Mesendoderm (in vitro differentiated cells): ENCODE results near the gene SYNE4.
"Not testable (repeated sequence)": the region's sequence is repeated elsewhere in the genome, so short reads cannot be mapped to it uniquely, and the experiment has no call there.

ENCODE experiments used
- DNase-seq: peaks from one replicate; pipeline ENCODE4 v3.0.0; 2013
- H2AK5ac ChIP-seq: 2 replicates; pipeline ENCODE4 v1.6.1; 2013; ENCODE audit warnings: low read length, inconsistent platforms
- H2BK120ac ChIP-seq: 2 replicates; pipeline ENCODE4 v1.6.1; 2013; ENCODE audit warnings: low read depth, mild to moderate bottlenecking, low read length, moderate library complexity, mixed read lengths
- H2BK15ac ChIP-seq: replicated peaks from 2 replicates; pipeline ENCODE4 v1.6.1; 2013; ENCODE audit warnings: low read depth, mild to moderate bottlenecking, moderate library complexity
- H2BK5ac ChIP-seq: 2 replicates; pipeline ENCODE4 v1.6.1; 2013; ENCODE audit warnings: low read length, inconsistent platforms
- H3K18ac ChIP-seq: 2 replicates; pipeline ENCODE4 v1.6.1; 2013; ENCODE audit warnings: mild to moderate bottlenecking, low read length, mixed read lengths
- H3K23ac ChIP-seq: one replicate; pipeline ENCODE4 v1.6.1; 2013; ENCODE audit warnings: low read length
- H3K27ac ChIP-seq: 2 replicates; pipeline ENCODE4 v1.5.1; 2013; ENCODE audit warnings: low read depth, mild to moderate bottlenecking, inconsistent platforms, low read length, moderate library complexity
- H3K27me3 ChIP-seq: 2 replicates; pipeline ENCODE4 v1.6.1; 2013; ENCODE audit warnings: low read length, control low read depth, mild to moderate bottlenecking, inconsistent platforms; ENCODE audit not compliant: insufficient read depth, poor library complexity
- H3K36me3 ChIP-seq: 2 replicates; pipeline ENCODE4 v1.6.1; 2013; ENCODE audit warnings: low read length, inconsistent platforms; ENCODE audit not compliant: control insufficient read depth, insufficient read depth
- H3K4ac ChIP-seq: one replicate; pipeline ENCODE4 v1.6.1; 2013; ENCODE audit warnings: low read depth, mild to moderate bottlenecking, low read length, moderate library complexity
- H3K4me1 ChIP-seq: 2 replicates; pipeline ENCODE4 v1.6.1; 2013; ENCODE audit warnings: low read depth, low read length, inconsistent platforms; ENCODE audit not compliant: control insufficient read depth
- H3K4me2 ChIP-seq: 2 replicates; pipeline ENCODE4 v1.6.1; 2013; ENCODE audit warnings: low read length
- H3K4me3 ChIP-seq: 2 replicates; pipeline ENCODE4 v1.5.1; 2013; ENCODE audit warnings: mild to moderate bottlenecking, low read length
- H3K56ac ChIP-seq: one replicate; pipeline ENCODE4 v1.6.1; 2013; ENCODE audit warnings: low read length
- H3K79me1 ChIP-seq: 2 replicates; pipeline ENCODE4 v1.6.1; 2013; ENCODE audit warnings: low read length, inconsistent platforms
- H3K79me2 ChIP-seq: 2 replicates; pipeline ENCODE4 v1.6.1; 2013; ENCODE audit warnings: mild to moderate bottlenecking, low read length; ENCODE audit not compliant: control insufficient read depth, insufficient read depth
- H3K9ac ChIP-seq: 2 replicates; pipeline ENCODE4 v1.6.1; 2013; ENCODE audit warnings: low read length, inconsistent platforms
- H4K5ac ChIP-seq: one replicate; pipeline ENCODE4 v1.6.1; 2013; ENCODE audit warnings: low read length
- H4K8ac ChIP-seq: one replicate; pipeline ENCODE4 v1.6.1; 2013; ENCODE audit warnings: low read depth, mild to moderate bottlenecking, control low read depth, low read length, moderate library complexity
- WGBS: extraction: QIAGEN DNeasy Blood & Tissue Kit; methylation state at CpG from one replicate; pipeline ENCODE4 v1.1.7; 2013; ENCODE audit warnings: low lambda C conversion rate, missing lambda C conversion rate; ENCODE audit not compliant: insufficient coverage; ENCODE audit errors: extremely low coverage; 5-methylcytosine and 5-hydroxymethylcytosine counted together

The SYNE4 gene

GRCh38 chr19:35988824-35989223 is 19.8 kb downstream of the SYNE4 start:
- no peak overlapping the region for H2BK15ac ChIP-seq
- no peak overlapping the region for H3K4me3 ChIP-seq
- no peaks in the 10 kb centered on the region for H3K27me3 ChIP-seq
- H2AK5ac ChIP-seq = no peak overlapping the region
- no peak overlapping the region for H3K23ac ChIP-seq
- no peak overlapping the region for H2BK120ac ChIP-seq
- no peak overlapping the region for H3K56ac ChIP-seq
- H4K8ac ChIP-seq = no peak overlapping the region
- no peaks in the 10 kb centered on the region for H3K4me1 ChIP-seq
- DNase-seq = no peak
- no peak overlapping the region for H3K4ac ChIP-seq
- H3K27ac ChIP-seq = no peak overlapping the region
- H4K5ac ChIP-seq = no peak overlapping the region
- no peaks in the 10 kb centered on the region for H3K79me2 ChIP-seq
- no peak overlapping the region for H2BK5ac ChIP-seq
- no peak overlapping the region for H3K9ac ChIP-seq
- no peaks in the 10 kb centered on the region for H3K36me3 ChIP-seq
- no peak overlapping the region for H3K18ac ChIP-seq
- no CpG with 5 or more reads among the region's 3 CpGs for WGBS
- H3K4me2 ChIP-seq = no peak overlapping the region
- no peaks in the 10 kb centered on the region for H3K79me1 ChIP-seq

DNA sequence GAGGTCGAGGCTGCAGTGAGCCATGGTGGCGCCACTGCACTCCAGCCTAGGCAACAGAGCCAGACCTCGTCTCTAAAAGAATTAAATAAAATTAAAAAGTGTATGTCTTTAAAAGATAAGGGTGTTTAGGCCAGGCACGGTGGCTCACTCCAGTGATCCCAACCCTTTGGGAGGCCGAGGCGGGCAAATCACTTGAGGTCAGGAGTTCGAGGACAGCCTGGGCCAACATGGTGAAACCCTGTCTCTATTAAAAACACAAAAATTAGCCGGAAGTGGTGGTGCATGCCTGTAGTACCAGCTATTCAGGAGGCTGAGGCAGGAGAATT is 21.1 kb downstream of the SYNE4 start:
- H2BK5ac ChIP-seq = no peak overlapping the region
- H3K23ac ChIP-seq = no peak overlapping the region
- no peak overlapping the region for H3K27ac ChIP-seq
- H2BK15ac ChIP-seq = no peak overlapping the region
- H3K79me2 ChIP-seq = no peaks in the 10 kb centered on the region
- H3K4ac ChIP-seq = no peak overlapping the region
- no peak overlapping the region for H3K4me2 ChIP-seq
- WGBS = no CpG with 5 or more reads among the region's 8 CpGs
- no peak overlapping the region for H3K4me3 ChIP-seq
- no peak overlapping the region for H2AK5ac ChIP-seq
- no peak overlapping the region for H3K56ac ChIP-seq
- DNase-seq = no peak
- no peaks in the 10 kb centered on the region for H3K79me1 ChIP-seq
- no peaks in the 10 kb centered on the region for H3K4me1 ChIP-seq
- no peaks in the 10 kb centered on the region for H3K27me3 ChIP-seq
- no peak overlapping the region for H4K5ac ChIP-seq
- no peak overlapping the region for H2BK120ac ChIP-seq
- no peak overlapping the region for H3K18ac ChIP-seq
- H3K9ac ChIP-seq = no peak overlapping the region
- no peak overlapping the region for H4K8ac ChIP-seq
- H3K36me3 ChIP-seq = no peaks in the 10 kb centered on the region

DNA sequence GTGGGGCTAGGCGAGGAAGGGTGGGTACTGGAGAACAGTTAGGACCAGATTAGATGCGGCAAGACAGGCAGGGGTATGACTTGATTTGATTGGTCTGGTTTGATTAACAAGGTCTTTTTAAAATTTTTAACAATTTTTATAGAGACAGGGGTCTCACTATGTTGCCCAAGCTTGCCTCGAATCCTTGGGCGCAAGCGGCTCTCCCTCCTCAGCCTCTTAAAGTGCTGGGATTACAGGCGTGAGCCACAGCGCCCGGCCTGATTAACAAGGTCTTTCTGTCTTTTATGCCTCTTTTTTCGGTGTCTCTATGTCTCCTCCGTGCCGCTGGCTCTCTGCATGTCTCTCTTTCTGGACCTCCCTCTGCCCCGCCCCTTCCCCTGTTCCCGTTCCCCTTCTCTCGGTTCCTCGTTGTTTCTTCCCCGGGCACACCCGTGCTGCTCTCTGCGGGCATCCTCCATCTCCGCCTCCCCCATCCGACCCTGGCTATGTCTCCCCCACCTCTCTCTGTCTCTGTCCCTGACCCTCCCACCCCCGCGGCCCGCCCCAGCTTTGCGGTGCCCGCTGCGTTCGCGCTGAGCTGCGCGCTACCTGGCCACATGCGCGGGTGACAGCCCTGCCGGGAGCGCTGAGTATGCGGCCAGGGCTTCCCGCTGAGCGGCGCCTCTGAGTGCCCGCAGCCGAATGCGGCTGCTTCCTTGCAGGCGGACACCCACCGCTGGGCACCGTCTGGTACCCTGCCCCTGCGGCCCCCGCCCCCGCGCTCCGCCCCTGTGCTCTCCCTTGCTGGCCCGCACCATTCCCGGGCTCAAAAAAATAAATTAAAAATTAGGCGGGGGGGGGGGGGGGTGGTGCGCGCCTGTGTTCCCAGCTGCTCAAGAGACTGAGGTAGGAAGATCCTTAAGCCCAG is 21.7 kb downstream of the SYNE4 start:
- no peaks in the 10 kb centered on the region for H3K27me3 ChIP-seq
- no peak overlapping the region for H4K8ac ChIP-seq
- H3K4me3 ChIP-seq = no peak overlapping the region
- no peak overlapping the region for H3K27ac ChIP-seq
- H3K79me2 ChIP-seq = no peaks in the 10 kb centered on the region
- H3K56ac ChIP-seq = peak overlapping the region; percentile 47
- H2BK15ac ChIP-seq = no peak overlapping the region
- no peaks in the 10 kb centered on the region for H3K4me1 ChIP-seq
- H3K9ac ChIP-seq = no peak overlapping the region
- no peak overlapping the region for H2BK120ac ChIP-seq
- peak overlapping the region; percentile 21 for H3K4me2 ChIP-seq
- no peaks in the 10 kb centered on the region for H3K36me3 ChIP-seq
- no peak overlapping the region for H3K23ac ChIP-seq
- H3K4ac ChIP-seq = no peak overlapping the region
- H2BK5ac ChIP-seq = no peak overlapping the region
- DNase-seq = peak; percentile 59
- H3K79me1 ChIP-seq = no peaks in the 10 kb centered on the region
- H4K5ac ChIP-seq = no peak overlapping the region
- H2AK5ac ChIP-seq = no peak overlapping the region
- no peak overlapping the region for H3K18ac ChIP-seq
- no CpG with 5 or more reads among the region's 54 CpGs for WGBS

- no peak overlapping the region for H3K4me3 ChIP-seq
- no CpG with 5 or more reads among the region's 5 CpGs for WGBS
- H3K9ac ChIP-seq = no peak overlapping the region
These were observed 22.5 kb downstream of the SYNE4 start for GRCh38 chr19:35986111-35986510.

DNA sequence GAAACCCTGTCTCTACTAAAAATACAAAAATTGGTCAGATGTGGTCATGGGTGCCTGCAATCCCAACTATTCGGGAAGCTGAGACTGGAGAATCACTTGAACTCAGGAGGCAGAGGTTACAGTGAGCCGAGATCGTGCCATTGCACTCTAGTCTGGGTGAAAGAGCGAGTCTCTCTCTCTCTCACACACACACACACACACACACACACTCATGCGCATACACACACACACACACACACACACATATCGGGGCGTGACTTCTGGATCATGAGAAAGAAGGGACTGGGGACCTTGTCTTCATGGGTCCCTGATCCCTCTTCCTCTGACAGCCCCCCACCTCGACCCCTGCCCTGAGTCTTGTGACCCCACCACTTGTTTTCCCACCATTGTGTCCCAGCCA is 25.4 kb downstream of the SYNE4 start:
- no peaks in the 10 kb centered on the region for H3K27me3 ChIP-seq
- DNase-seq = no peak

More at GRCh38 chr19:35986111-35986510, 22.5 kb downstream of the SYNE4 start:
- no peak overlapping the region for H3K56ac ChIP-seq
- no peak overlapping the region for H3K4me2 ChIP-seq
- H3K4me1 ChIP-seq = no peaks in the 10 kb centered on the region
- no peak overlapping the region for H2BK120ac ChIP-seq
- H2BK5ac ChIP-seq = no peak overlapping the region
- H4K5ac ChIP-seq = no peak overlapping the region
- H2BK15ac ChIP-seq = no peak overlapping the region
- H3K79me2 ChIP-seq = no peaks in the 10 kb centered on the region
- H3K79me1 ChIP-seq = no peaks in the 10 kb centered on the region
- no peak overlapping the region for H3K27ac ChIP-seq
- H3K23ac ChIP-seq = no peak overlapping the region
- no peaks in the 10 kb centered on the region for H3K27me3 ChIP-seq
- H3K4ac ChIP-seq = no peak overlapping the region
- no peak overlapping the region for H4K8ac ChIP-seq
- H3K36me3 ChIP-seq = no peaks in the 10 kb centered on the region
- no peak overlapping the region for H2AK5ac ChIP-seq
- no peak for DNase-seq
- H3K18ac ChIP-seq = no peak overlapping the region

DNA sequence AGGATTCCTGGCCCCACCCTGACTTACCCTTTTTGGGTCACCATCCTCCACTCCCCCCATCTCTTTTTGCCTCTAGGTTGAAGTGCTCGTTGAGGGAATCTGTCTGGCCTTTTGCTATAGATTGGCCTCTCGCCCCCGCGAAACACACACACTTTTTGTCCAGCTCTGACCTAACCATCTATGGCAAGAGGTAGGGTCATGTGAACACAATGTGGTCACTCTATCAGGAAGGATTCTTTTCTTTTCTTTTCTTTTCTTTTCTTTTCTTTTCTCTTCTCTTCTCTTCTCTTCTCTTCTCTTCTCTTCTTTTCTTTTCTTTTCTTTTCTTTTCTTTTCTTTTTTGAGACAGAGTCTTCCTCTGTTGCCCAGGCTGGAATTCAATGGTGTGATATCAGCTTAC is 27.6 kb downstream of the SYNE4 start:
- H3K27me3 ChIP-seq, H3K9ac ChIP-seq: not testable (repeated sequence)

More for the DNA sequence above, 25.4 kb downstream of the SYNE4 start:
- Histone ChIP-seq H2BK120ac (no peak overlapping the region), H3K79me2 (no peaks in the 10 kb centered on the region), H2AK5ac (no peak overlapping the region), H3K23ac (no peak overlapping the region), H3K79me1 (no peaks in the 10 kb centered on the region), H4K5ac (no peak overlapping the region), H3K4ac (no peak overlapping the region), H3K18ac (no peak overlapping the region), H3K36me3 (no peaks in the 10 kb centered on the region), H4K8ac (no peak overlapping the region), H3K4me1 (no peaks in the 10 kb centered on the region), H3K56ac (no peak overlapping the region), H2BK15ac (no peak overlapping the region), H3K27ac (no peak overlapping the region), H2BK5ac (no peak overlapping the region), H3K4me3 (no peak overlapping the region), H3K9ac (no peak overlapping the region), H3K4me2 (no peak overlapping the region)
- no CpG with 5 or more reads among the region's 8 CpGs for WGBS

More for the DNA sequence above, 27.6 kb downstream of the SYNE4 start:
- not testable (repeated sequence) for H3K79me1 ChIP-seq, H2BK15ac ChIP-seq, H3K23ac ChIP-seq, H3K27ac ChIP-seq, H4K5ac ChIP-seq, H3K56ac ChIP-seq, H3K4me1 ChIP-seq, H2BK5ac ChIP-seq, H3K79me2 ChIP-seq, H3K4me2 ChIP-seq, H2BK120ac ChIP-seq, H2AK5ac ChIP-seq, H3K4ac ChIP-seq, H3K36me3 ChIP-seq, H3K18ac ChIP-seq, H3K4me3 ChIP-seq, DNase-seq, H4K8ac ChIP-seq
- no CpG with 5 or more reads among the region's 4 CpGs for WGBS
